Activated CD4-positive, alpha-beta T cell treated with anti-CD3 and anti-CD28 coated beads, Interleukin-2, amount 10 ng/mL, durations not matched to agents 7 days and 5 days (primary cell): ENCODE data around the gene VGLL3. TPM values are rescaled to one million over a fixed set of nuclear protein-coding genes. Genes with fewer than 3 reads are reported as not detected.
"Not testable (repeated sequence)": the region's sequence is repeated elsewhere in the genome, so short reads cannot be mapped to it uniquely, and the experiment has no call there.

Experiments used
- CTCF ChIA-PET: fragments of 350-600 bp; sonication (Branson Sonifier 250); formaldehyde crosslinking; loops from one replicate; lab custom pipeline; 2021; ENCODE audit warnings: antibody characterized with exemption; lab: Charles Lee
- POLR2A ChIA-PET: fragments of 350-600 bp; sonication (Branson Sonifier 250); formaldehyde crosslinking; loops from one replicate; lab custom pipeline; 2021; ENCODE audit warnings: antibody characterized with exemption; lab: Charles Lee
- DNase-seq: peaks from one replicate; pipeline ENCODE4 v3.0.0-alpha.2; 2020
- H3K27ac Mint-ChIP-seq: one replicate; pipeline ENCODE4 v1.8.0; 2021; ENCODE audit warnings: mild to moderate bottlenecking, moderate library complexity, mixed read lengths
- H3K27me3 Mint-ChIP-seq: one replicate; pipeline ENCODE4 v1.8.0; 2021; ENCODE audit warnings: mixed read lengths
- H3K36me3 Mint-ChIP-seq: one replicate; pipeline ENCODE4 v1.8.0; 2021; ENCODE audit warnings: low read depth, mixed read lengths
- H3K4me1 Mint-ChIP-seq: one replicate; pipeline ENCODE4 v1.8.0; 2021; ENCODE audit warnings: mixed read lengths
- H3K4me3 Mint-ChIP-seq: one replicate; pipeline ENCODE4 v1.8.0; 2021; ENCODE audit warnings: mild to moderate bottlenecking, moderate library complexity, mixed read lengths
- H3K9me3 Mint-ChIP-seq: one replicate; pipeline ENCODE4 v1.8.0; 2021; ENCODE audit warnings: mixed read lengths
- total RNA-seq, 2 experiments: library from RNA; stranded (reverse); gene quantifications; one replicate each; pipeline ENCODE4 v1.2.3, GENCODE V29; 2021

Gene VGLL3
- not detected for total RNA-seq

DNA sequence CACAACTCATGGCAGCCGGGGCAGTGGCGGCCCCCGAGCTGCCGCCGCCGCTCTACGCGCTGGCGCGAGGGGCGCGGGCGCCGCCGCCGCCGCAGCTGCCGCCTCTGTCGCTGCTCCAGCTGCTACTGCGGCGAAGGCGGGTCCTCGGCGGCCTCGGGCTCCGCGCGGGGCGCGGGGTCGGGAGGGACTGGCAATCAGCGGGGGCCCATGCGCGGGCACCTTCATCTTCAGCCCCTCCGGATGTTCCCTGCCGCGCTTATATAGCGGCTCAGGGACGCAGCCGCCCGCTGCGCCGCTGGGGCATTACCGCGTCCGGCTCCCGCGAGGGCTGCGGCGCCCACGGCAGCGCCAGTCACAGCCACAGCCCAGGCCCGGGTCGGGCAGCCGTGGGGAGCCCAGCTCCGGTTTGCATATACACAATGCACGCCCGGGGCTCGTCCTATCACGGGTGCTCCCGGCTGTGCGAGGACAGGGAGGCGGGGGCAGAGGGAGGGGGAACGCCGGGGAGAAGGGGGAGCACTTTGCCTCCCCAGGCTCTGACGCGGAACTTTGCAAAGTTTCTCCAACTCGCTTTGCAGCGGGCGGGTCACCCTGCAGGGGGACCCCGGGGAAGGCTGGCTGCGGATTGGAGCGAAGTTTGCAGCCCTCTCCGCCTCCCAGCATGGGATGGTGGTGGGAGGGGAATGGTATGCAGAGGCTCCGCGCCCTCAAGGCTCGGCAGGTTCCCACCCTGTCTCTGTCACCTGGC, at the start of gene VGLL3:
Gene VGLL3, minus strand, starts transcription at position 416 of the 748 bp plus-strand sequence. Its CDS starts 406 bp downstream, at position 10.
- H3K36me3 Mint-ChIP-seq, result no peaks in the 10 kb centered on the region
- no peak within 1 kb of the TSS for H3K4me3 Mint-ChIP-seq
- H3K27ac Mint-ChIP-seq, result no peak within 1 kb of the TSS
- DNase-seq, result no peak
- POLR2A ChIA-PET, result no interaction called here
- H3K9me3 Mint-ChIP-seq, result no peaks in the 10 kb centered on the region
- CTCF ChIA-PET, result interaction anchor here (0.6 kb wide), 1 partner anchor 406 kb away, joined by 3 read pairs; no protein-coding TSS in a partner anchor
- H3K27me3 Mint-ChIP-seq, result peaks cover 32% of the 10 kb centered on the region
- H3K4me1 Mint-ChIP-seq, result no peaks in the 10 kb centered on the region

DNA sequence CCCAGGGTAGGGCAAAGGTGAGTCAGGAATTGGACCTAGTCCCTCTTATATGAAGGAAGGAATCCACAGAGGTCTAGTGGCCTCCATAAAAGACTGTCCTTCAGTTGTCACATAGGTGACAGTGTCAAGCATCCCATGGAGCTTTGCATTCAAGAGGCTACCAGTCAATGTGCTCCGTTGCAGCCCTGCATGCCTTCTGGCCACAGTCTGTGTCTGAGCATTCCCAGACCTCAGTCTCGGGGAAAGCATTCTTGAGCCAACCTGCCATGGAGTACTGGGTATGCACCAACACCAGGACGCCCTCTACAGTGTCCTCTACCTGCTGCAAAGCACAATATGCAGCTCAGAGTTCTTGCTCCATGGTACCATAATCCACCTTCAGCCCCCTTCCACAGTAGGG, 46.7 kb upstream of the VGLL3 start:
- Mint-ChIP-seq H3K27ac (no peak overlapping the region), H3K36me3 (no peaks in the 10 kb centered on the region), H3K27me3 (no peaks in the 10 kb centered on the region), H3K4me1 (no peaks in the 10 kb centered on the region), H3K4me3 (no peak overlapping the region), H3K9me3 (no peaks in the 10 kb centered on the region)
- DNase-seq, result no peak
- ChIA-PET POLR2A (no interaction called here), CTCF (no interaction called here)

DNA sequence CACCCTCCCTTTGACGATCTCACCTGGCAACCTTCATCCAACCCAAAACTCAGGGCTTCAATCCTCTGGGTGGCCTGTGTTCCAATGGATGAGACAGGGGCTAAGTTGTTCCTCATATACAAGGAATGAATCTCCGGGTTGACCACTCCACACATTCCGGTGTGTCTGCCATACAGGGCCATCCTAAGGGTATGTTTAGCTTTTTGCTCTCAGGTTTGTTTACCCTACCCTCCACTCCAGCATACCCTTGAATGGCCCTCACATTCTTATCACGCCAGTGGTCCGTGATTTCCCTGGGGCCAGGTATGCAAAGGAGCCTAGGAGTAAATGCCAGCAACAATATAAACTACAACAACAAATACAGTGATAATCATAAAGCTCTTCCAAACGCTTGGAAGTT, 45.7 kb upstream of the VGLL3 start:
- Mint-ChIP-seq H3K4me3 (no peak overlapping the region), H3K36me3 (no peaks in the 10 kb centered on the region), H3K27me3 (no peaks in the 10 kb centered on the region), H3K9me3 (no peaks in the 10 kb centered on the region), H3K4me1 (no peaks in the 10 kb centered on the region), H3K27ac (no peak overlapping the region)
- ChIA-PET POLR2A (no interaction called here), CTCF (no interaction called here)
- no peak for DNase-seq

GRCh38 chr3:87035339-87035738, 44.4 kb upstream of the VGLL3 start:
- CTCF ChIA-PET, result interaction anchor here (1.2 kb wide), 1 partner anchor 145 kb away, joined by 3 read pairs; no protein-coding TSS in a partner anchor
- no peak for DNase-seq
- POLR2A ChIA-PET, result no interaction called here
- Mint-ChIP-seq H3K36me3 (no peaks in the 10 kb centered on the region), H3K4me1 (no peaks in the 10 kb centered on the region), H3K27me3 (no peaks in the 10 kb centered on the region), H3K9me3 (no peaks in the 10 kb centered on the region), H3K4me3 (no peak overlapping the region), H3K27ac (no peak overlapping the region)

GRCh38 chr3:87033205-87033604, 42.3 kb upstream of the VGLL3 start:
- CTCF ChIA-PET, result no interaction called here
- H3K9me3 Mint-ChIP-seq, result no peaks in the 10 kb centered on the region
- no peak overlapping the region for H3K4me3 Mint-ChIP-seq
- no peaks in the 10 kb centered on the region for H3K36me3 Mint-ChIP-seq
- no peak overlapping the region for H3K27ac Mint-ChIP-seq
- POLR2A ChIA-PET, result no interaction called here
- no peak for DNase-seq
- H3K4me1 Mint-ChIP-seq, result no peaks in the 10 kb centered on the region
- H3K27me3 Mint-ChIP-seq, result no peaks in the 10 kb centered on the region

GRCh38 chr3:87025661-87026645, 35.0 kb upstream of the VGLL3 start:
- Mint-ChIP-seq H3K27me3 (no peaks in the 10 kb centered on the region), H3K4me3 (no peak overlapping the region), H3K9me3 (peaks cover 6% of the 10 kb centered on the region), H3K4me1 (no peaks in the 10 kb centered on the region), H3K27ac (no peak overlapping the region), H3K36me3 (no peaks in the 10 kb centered on the region)
- ChIA-PET CTCF (no interaction called here), POLR2A (no interaction called here)
- DNase-seq, result no peak

- H3K27ac Mint-ChIP-seq, H3K4me3 Mint-ChIP-seq, H3K9me3 Mint-ChIP-seq, CTCF ChIA-PET, H3K36me3 Mint-ChIP-seq, H3K27me3 Mint-ChIP-seq, DNase-seq, POLR2A ChIA-PET, H3K4me1 Mint-ChIP-seq: not testable (repeated sequence)
Measured at GRCh38 chr3:87017370-87017769, 26.4 kb upstream of the VGLL3 start.

DNA sequence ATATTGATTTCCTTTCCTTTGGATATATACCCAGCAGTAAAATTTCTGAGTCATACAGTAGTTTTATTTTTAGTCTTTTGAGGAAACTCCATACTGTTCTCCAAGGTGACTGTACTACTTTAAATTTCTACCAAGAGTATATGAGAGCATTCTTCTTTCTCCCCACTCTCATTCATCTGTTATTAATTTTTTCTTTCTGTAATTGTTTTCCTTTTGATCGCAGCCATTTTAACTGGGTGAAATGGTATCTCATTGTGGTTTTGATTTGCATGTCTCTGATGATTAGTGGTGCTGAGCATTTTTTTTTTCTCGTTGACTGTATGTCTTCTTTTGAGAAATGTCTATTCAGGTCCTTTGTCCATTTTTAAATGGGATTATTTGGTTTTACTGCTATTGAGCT, 18.3 kb upstream of the VGLL3 start:
- Mint-ChIP-seq H3K9me3 (no peaks in the 10 kb centered on the region), H3K27me3 (no peaks in the 10 kb centered on the region), H3K4me3 (no peak overlapping the region), H3K4me1 (no peaks in the 10 kb centered on the region), H3K36me3 (no peaks in the 10 kb centered on the region), H3K27ac (no peak overlapping the region)
- ChIA-PET POLR2A (no interaction called here), CTCF (no interaction called here)
- no peak for DNase-seq

DNA sequence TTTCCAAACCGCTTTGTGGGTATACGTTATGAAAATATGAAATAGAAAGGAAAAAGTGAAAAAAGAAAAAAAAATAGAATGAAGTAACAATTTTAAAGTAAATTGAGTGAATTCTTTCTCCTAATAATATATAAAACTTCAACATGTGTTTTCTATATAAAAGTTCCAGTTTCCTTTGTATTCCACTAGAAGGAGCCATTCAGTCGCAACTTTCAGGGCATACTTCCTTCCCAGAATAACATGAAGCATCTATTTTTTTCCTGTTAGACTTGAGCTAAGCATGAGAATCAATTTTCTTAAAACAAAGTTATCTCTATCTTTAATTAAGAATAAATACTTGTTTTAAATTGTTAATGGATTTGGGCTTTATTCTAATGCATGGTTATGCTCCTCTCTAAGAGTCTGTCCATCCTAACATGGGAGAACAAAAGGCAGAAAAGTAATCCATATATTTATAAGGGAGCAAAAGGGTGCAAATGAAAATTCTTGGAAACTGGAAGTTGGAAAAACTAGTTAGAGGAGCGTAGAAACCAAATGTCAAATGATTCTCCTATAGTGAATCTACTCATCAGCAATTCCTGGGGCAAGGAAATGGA, 16.0 kb upstream of the VGLL3 start:
- no peaks in the 10 kb centered on the region for H3K4me1 Mint-ChIP-seq
- no peaks in the 10 kb centered on the region for H3K27me3 Mint-ChIP-seq
- DNase-seq, result no peak
- no peak overlapping the region for H3K27ac Mint-ChIP-seq
- ChIA-PET POLR2A (no interaction called here), CTCF (no interaction called here)
- H3K9me3 Mint-ChIP-seq, result no peaks in the 10 kb centered on the region
- no peaks in the 10 kb centered on the region for H3K36me3 Mint-ChIP-seq
- H3K4me3 Mint-ChIP-seq, result no peak overlapping the region

DNA sequence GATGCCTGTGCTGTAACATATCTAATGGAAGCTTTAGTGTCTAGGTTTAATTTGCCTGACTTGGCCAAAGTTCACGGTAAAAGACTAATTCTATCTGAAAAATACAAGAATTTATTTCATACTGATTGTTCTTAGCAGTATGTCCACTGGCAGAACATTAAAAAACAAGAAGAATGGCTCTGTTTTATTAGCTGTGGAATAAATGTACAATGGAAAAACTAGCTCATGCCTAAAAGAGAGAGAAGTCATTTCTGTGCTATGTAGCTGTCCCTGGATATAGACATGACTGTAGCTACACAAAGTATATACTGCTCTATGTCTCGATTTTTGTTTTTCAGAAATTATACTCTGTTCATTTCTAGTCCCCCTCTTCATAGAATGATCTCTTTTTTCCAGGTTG, 13.9 kb upstream of the VGLL3 start:
- CTCF ChIA-PET, result no interaction called here
- Mint-ChIP-seq H3K27ac (no peak overlapping the region), H3K4me3 (no peak overlapping the region), H3K27me3 (no peaks in the 10 kb centered on the region), H3K4me1 (no peaks in the 10 kb centered on the region), H3K9me3 (no peaks in the 10 kb centered on the region), H3K36me3 (no peaks in the 10 kb centered on the region)
- DNase-seq, result no peak
- POLR2A ChIA-PET, result no interaction called here

- Mint-ChIP-seq H3K9me3 (no peaks in the 10 kb centered on the region), H3K4me1 (no peaks in the 10 kb centered on the region), H3K4me3 (no peak overlapping the region), H3K36me3 (no peaks in the 10 kb centered on the region), H3K27ac (no peak overlapping the region), H3K27me3 (no peaks in the 10 kb centered on the region)
- no peak for DNase-seq
- ChIA-PET POLR2A (no interaction called here), CTCF (no interaction called here)
Measured at GRCh38 chr3:87002346-87002745, 11.4 kb upstream of the VGLL3 start.

DNA sequence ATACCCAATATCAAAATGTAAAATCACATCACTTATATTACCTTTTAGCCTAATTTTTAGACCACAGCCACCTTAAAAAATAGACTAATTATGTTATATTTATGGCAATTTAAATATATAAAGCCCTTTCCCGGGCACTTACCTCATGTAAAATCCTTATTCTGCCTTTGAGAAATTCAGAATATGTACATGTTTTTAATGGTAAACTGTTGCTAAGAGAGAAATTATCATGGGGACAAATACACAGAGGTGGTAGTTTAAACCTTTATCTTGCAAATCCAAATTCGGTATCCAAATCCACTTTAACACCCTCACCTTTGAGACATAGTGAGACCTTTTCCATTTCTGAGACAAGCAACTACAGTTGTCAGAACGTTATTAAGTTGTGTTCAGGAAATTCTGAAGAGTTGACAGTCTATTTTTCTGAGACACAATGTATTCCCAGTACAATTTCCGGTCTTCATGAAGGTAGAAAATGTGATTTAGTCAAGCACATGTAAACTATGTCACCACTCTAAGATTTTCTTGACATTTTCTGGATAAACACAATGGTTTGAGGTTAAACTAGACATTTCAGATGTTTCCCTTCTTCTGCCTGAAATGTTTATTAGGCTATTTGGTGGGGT, 10.6 kb upstream of the VGLL3 start:
- Mint-ChIP-seq H3K4me3 (no peak overlapping the region), H3K9me3 (no peaks in the 10 kb centered on the region), H3K27me3 (no peaks in the 10 kb centered on the region), H3K36me3 (no peaks in the 10 kb centered on the region), H3K4me1 (no peaks in the 10 kb centered on the region), H3K27ac (no peak overlapping the region)
- ChIA-PET POLR2A (no interaction called here), CTCF (no interaction called here)
- no peak for DNase-seq
